Activated CD8-positive, alpha-beta memory T cell treated with anti-CD3 and anti-CD28 coated beads, Interleukin-2, amount 50 U/mL, for 48 hours (primary cell): Measurements from ENCODE around the gene GJA4.
"Not testable (repeated sequence)": the region's sequence is repeated elsewhere in the genome, so short reads cannot be mapped to it uniquely, and the experiment has no call there.

Experiments
- DNase-seq: peaks from one replicate; pipeline ENCODE4 v3.0.0-alpha.2; 2020

GJA4 gene

GRCh38 chr1:34770891-34771504 is 21.8 kb upstream of the GJA4 start:
- DNase-seq: no peak

DNA sequence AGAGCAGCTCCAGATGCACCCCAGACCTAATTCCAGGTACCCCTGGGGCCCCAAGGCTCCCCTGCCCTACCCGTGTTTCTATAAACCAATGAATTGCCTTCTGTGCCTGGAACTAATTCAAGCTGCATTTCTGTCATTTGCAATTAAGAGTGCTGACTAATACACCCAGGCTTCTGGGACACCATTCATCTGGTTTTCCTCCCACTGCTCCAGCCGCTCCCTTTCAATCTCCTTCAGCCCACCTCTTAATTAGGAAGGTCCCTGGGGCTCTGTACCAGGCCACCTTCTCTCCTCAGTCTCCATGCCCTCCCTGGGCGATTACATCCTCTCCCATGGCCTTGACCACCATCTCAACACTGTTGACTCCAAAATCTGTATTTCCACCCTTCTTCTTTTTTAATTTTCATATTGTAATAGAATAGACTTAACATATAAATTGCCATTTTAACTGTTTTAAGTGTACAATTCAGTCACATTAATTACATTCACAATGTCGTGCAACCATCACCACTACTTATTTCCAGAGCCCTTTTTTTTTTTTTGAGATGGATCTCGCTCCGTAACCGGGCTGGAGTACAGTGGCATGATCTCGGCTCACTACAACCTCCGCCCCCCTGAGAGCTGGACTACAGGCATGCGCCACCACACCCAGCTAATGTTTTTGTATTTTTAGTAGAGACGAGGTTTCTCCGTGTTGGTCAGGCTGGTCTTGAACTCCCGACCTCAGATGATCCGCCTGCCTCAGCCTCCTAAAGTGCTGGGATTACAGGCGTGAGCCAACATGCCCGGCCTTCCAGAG is 21.0 kb upstream of the GJA4 start:
- no peak for DNase-seq

GRCh38 chr1:34773114-34773513 is 19.7 kb upstream of the GJA4 start:
- DNase-seq: not testable (repeated sequence)

DNA sequence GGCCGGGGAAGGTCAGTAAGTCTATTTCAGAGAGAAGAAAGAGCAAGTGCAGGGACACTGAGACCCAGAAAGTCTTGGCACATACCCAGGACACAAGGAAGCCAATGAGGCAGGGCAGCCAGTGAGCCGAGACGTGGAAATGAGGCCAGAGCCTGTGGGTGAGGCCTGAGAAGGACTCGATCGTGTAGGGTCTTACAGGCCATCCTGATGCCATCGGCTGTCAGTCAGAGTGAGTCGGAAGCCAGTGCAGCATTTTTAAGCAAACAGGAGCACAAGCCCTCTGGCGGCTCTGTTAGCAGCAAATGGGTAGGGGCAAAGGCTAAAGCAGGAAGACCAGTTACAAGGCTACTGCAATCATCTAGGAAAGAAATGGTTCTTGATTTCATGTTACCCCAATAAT is 17.8 kb upstream of the GJA4 start:
- DNase-seq: no peak

- no peak for DNase-seq
These were observed 15.9 kb upstream of the GJA4 start for GRCh38 chr1:34776911-34777310.

- DNase-seq: no peak
These were observed 15.1 kb upstream of the GJA4 start for GRCh38 chr1:34777519-34778321.

GRCh38 chr1:34778381-34778780 is 14.4 kb upstream of the GJA4 start:
- no peak for DNase-seq

- no peak for DNase-seq
These were observed 13.8 kb upstream of the GJA4 start for GRCh38 chr1:34779005-34779404.

DNA sequence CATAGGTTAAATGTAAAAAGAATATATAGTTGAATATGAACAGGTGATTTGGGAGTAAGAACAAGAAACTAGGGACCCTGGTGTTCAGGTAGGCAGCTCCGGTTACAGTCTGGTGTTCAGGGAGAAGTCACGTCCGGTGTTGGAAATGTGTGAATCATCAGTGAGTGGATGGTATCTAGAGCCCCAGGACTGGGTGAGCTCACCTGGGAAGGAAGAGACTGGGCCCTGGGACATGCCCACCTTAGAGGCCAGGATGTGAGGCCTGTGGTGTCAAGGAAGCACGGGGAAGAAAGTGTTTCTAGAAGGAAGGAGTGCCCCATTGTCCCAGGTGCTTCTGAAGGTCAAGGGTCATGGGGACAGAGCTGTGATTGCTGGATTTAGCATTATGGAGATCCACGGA is 13.3 kb upstream of the GJA4 start:
- no peak for DNase-seq

DNA sequence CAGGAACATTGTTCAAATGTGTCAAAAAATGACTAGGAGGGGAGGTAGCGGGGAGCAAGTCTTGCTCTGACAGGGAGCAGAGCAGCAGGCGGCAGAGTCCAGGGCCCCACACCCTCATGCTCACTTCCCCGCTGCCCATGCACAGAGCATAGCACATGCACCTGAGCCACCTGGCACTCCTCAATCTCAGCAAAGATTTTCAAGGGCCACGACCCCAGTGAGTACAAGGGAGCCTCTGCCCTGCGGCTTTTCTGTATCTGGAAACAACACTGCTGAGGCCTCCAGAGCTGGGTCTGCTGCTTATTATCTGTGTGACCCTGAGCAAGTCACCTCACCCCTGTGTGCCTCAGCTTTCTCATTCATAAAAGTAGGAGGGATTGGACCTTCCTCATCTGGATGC is 12.8 kb upstream of the GJA4 start:
- DNase-seq: no peak

DNA sequence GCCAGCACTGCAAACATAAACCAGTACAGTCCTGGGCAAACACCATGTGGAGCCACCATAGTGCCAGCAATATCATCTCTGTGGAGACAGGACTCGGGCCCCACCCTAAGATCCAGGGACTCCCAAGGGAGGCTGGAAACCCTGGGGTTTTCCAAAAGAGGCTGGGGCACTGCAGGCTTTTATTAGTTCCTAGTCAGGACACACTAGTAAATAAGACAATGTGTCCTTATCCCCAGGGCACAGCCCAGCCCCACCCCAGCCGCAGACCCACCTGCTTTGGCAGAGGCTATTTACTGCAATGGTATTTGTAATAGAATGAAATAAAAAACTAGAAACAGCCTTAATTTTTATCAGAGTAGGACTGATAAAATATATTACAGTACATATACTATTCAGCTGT is 12.3 kb upstream of the GJA4 start:
- no peak for DNase-seq

- no peak for DNase-seq
These were observed 11.5 kb upstream of the GJA4 start, which contains the start of gene GJB3 for GRCh38 chr1:34781071-34781843. TSS of gene GJB3 (plus strand) at chr1:34781214. CDS start at chr1:34784763, 3,549 bp downstream.

DNA sequence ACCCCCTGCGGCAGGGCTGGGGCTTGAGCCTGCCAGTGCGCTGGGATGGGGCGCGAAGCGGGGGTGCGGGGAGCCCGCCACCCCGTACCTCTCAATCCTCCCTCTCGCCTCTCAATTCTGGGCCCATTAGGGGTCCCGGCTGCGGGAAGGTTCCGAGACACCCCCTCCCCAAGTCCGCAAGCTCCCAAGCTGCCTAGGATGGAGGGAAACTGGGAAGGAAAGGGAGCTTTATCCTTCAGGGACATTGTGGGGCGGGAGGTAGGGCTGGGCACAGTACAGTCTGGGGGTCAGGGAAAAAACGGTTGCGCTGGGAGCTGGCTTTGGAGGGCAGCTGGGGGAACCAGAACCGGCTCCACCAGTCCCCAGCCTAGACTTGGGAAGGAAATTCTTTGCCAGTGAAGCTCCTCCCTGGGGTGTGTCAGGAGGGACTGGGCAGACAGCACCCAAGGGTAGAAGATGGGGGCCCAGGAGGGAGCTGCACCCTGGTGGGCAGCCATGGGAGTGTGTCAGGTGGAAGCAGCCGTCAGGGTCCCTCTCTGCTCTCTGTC is 10.9 kb upstream of the GJA4 start:
- no peak for DNase-seq

GRCh38 chr1:34784751-34785221 is 8.0 kb upstream of the GJA4 start:
- DNase-seq: no peak

- no peak for DNase-seq
These were observed 7.4 kb upstream of the GJA4 start for GRCh38 chr1:34785231-34785874.

DNA sequence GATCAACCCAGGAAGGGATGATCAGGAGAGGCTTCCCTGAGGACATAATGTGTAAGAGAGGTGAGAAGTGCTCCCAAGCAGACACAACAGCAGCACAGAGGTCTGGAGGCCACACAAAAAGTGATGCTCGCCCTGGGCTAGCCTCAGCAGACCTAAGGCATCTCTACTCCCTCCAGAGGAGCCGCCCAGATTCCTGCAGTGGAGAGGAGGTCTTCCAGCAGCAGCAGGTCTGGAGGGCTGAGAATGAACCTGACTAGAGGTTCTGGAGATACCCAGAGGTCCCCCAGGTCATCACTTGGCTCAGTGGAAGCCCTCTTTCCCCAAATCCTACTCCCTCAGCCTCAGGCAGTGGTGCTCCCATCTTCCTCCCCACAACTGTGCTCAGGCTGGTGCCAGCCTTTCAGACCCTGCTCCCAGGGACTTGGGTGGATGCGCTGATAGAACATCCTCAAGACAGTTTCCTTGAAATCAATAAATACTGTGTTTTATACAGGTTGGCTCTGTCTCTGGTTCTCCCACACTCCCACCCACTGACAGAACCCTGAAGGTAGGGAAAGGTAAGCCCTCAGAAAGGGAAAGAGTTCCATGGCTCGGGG is 6.8 kb upstream of the GJA4 start:
- no peak for DNase-seq

DNA sequence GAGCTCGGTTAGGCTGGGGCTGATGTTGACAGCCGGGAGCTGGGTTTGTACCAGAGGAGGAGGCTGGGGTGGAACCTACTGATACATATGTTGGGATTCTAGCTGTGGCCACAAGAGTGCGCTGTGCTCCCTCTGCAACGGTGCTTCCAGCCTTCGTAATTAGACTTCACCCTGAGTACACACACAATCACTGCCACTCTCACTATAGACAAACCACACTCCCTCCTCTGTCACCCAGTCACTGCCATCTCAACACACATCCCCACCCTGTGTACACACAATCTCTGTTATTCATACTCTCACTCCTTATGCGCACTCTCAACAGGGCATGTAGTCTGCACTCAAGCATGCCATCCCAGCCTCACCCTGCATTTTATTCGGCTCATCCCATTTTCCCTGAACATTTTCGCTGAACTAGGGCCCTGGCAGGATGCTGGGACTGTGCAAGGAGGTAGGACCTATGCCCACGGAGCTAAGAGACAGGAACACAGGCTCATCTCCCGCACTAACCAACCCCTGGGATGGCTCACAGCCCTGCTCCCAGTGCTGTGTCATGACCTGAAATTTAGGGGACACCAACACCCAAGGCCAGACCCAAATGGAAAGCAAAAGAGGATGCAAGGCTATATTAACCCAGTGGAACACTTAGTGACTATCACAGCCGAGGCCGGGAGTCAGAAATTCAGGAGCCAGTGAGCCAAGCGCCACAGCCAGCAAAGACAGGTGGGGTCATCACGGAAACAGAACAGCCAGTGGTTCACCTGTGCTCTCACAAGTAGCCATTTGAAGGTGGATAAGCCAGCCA is 6.1 kb upstream of the GJA4 start:
- peak; percentile 75 for DNase-seq

DNA sequence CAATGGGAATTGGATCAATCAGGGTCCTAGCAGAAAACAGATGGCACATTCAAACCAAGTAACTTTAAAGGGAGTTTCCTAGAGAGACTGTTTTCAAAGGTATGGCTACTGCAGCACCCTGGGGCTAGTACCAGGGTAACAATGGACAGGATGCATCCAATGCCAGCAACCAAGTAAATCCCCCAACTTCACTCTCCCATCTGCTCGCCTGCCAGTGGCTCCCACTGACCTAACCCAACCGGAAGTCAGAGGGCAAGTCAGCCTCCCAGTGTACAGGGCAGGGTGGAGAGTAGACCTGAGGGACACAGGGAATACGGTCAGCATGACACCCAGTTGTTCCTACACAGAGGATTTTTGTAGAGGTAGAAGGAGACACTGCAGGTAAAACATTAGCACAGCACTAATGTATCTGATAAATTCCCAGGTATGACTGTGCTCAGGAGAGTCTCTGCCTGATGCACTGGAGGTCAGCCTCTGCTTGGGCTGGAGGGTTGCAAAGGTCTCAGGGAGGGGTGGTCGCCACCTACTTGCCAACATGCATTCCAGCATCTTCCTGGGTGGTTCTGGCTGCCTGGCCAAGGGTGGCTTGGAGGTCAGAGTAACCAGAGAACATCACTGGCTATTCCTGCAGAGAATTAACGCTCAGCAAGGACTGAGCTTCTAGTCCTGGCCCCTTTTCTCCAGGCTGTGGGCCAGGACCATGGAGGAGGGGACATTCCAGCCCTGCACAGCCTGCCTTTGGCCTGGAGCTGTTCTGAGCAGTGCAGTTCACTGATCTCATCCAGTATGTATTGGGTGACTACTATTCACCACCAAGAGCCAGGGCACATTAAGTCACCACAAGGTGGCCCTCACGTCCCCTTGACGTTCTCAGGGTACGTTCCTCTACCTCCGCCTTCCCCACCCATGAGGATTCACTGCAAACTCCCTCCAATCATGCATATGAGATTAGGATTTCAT is 5.1 kb upstream of the GJA4 start:
- DNase-seq: no peak

DNA sequence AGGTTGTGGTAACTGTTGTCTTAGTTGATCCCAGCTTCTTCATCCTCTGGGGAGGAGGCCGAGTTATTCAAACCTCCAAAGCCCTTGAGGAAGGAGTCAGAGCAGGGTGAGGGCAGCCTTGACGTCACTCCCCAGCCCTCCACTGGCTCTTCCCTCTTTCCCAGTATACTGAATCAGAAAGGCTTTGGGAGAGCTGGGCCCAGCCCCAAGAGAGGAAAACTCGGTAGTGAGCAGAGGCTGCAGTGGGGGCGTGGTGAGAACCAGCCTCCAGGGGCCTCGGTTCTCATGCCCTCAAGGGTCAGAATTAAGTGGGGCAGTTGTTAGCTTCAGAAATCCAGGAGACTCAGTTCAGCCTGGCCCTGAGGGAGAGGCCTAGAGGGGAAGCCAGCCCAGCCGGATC is 1.8 kb upstream of the GJA4 start:
- no peak for DNase-seq
